NCI-H128 (cell line): ENCODE data around the gene LIPK.

ENCODE experiments used
- DNase-seq: peaks from one replicate; lab custom pipeline; 2025; ENCODE audit not compliant: unreplicated experiment; lab: John Stamatoyannopoulos, UW

The LIPK gene

GRCh38 chr10:88782222-88782621 is 76.2 kb downstream of the LIPK start:
- DNase-seq = no peak

- no peak for DNase-seq
These were observed 77.7 kb downstream of the LIPK start for GRCh38 chr10:88783724-88784123.

- DNase-seq = no peak
These were observed 80.2 kb downstream of the LIPK start for GRCh38 chr10:88786032-88786770.

GRCh38 chr10:88787463-88787862 is 81.4 kb downstream of the LIPK start:
- DNase-seq = no peak

GRCh38 chr10:88788924-88789323 is 82.9 kb downstream of the LIPK start:
- no peak for DNase-seq

- DNase-seq = no peak
These were observed 85.9 kb downstream of the LIPK start for GRCh38 chr10:88791924-88792323.

GRCh38 chr10:88792661-88793060 is 86.6 kb downstream of the LIPK start:
- no peak for DNase-seq

GRCh38 chr10:88793712-88794299 is 87.8 kb downstream of the LIPK start:
- no peak for DNase-seq

- DNase-seq = no peak
These were observed 88.7 kb downstream of the LIPK start for GRCh38 chr10:88794731-88795130.

- no peak for DNase-seq
These were observed 94.4 kb downstream of the LIPK start for GRCh38 chr10:88800152-88801125.
